HG03354 (cell line): ENCODE data around the gene TBC1D7.

Experiments
- ATAC-seq: cut with Tn5 transposase; IDR thresholded peaks from one replicate; pipeline ENCODE4 v1.9.1; 2021; ENCODE audit warnings: mild to moderate bottlenecking; ENCODE audit not compliant: unreplicated experiment, poor library complexity, severe bottlenecking

Gene TBC1D7

GRCh38 chr6:13358511-13358910 is 30.2 kb upstream of the TBC1D7 start:
- ATAC-seq: no peak

GRCh38 chr6:13357551-13358075 is 29.3 kb upstream of the TBC1D7 start:
- ATAC-seq: no peak

GRCh38 chr6:13355999-13356785 is 27.9 kb upstream of the TBC1D7 start:
- ATAC-seq: peak; percentile 95

- ATAC-seq: peak; percentile 41
Measured at GRCh38 chr6:13355043-13355945, 27.0 kb upstream of the TBC1D7 start.

- no peak for ATAC-seq
Measured at GRCh38 chr6:13354331-13355042, 26.1 kb upstream of the TBC1D7 start.

GRCh38 chr6:13352165-13352564 is 23.8 kb upstream of the TBC1D7 start:
- ATAC-seq: no peak

GRCh38 chr6:13351271-13351670 is 22.9 kb upstream of the TBC1D7 start:
- ATAC-seq: no peak

GRCh38 chr6:13349811-13350506 is 21.6 kb upstream of the TBC1D7 start:
- ATAC-seq: no peak

GRCh38 chr6:13348334-13349113 is 20.2 kb upstream of the TBC1D7 start:
- no peak for ATAC-seq

- no peak for ATAC-seq
Measured at GRCh38 chr6:13346245-13346644, 17.9 kb upstream of the TBC1D7 start.

GRCh38 chr6:13342414-13343019 is 14.2 kb upstream of the TBC1D7 start:
- no peak for ATAC-seq

- no peak for ATAC-seq
Measured at GRCh38 chr6:13339863-13340630, 11.7 kb upstream of the TBC1D7 start.

- ATAC-seq: no peak
Measured at GRCh38 chr6:13338038-13338437, 9.7 kb upstream of the TBC1D7 start.

- peak; percentile 72 for ATAC-seq
Measured at GRCh38 chr6:13336553-13336952, 8.2 kb upstream of the TBC1D7 start.

GRCh38 chr6:13334953-13335352 is 6.6 kb upstream of the TBC1D7 start:
- ATAC-seq: no peak

- ATAC-seq: no peak
Measured at GRCh38 chr6:13332349-13332706, 4.0 kb upstream of the TBC1D7 start.

GRCh38 chr6:13331516-13332348 is 3.4 kb upstream of the TBC1D7 start:
- ATAC-seq: no peak
